KMS-11 (cell line): ENCODE data around the gene TXNRD2.
"Not testable (repeated sequence)": the region's sequence is repeated elsewhere in the genome, so short reads cannot be mapped to it uniquely, and the experiment has no call there.

Experiments
- H2AFZ ChIP-seq: fragments of 200-600 bp; sonication (generic); 2 replicates; pipeline ENCODE4 v1.6.1; 2016; ENCODE audit warnings: antibody characterized with exemption, mixed run types, low read depth
- H3K27ac ChIP-seq: fragments of 200-600 bp; sonication (generic); 2 replicates; pipeline ENCODE4 v1.6.1; 2016; ENCODE audit warnings: mild to moderate bottlenecking, mixed run types
- H3K27me3 ChIP-seq: fragments of 200-600 bp; sonication (generic); 2 replicates; pipeline ENCODE4 v1.6.1; 2017; ENCODE audit warnings: mild to moderate bottlenecking, low read depth, mixed run types, moderate library complexity; ENCODE audit not compliant: insufficient read depth
- H3K36me3 ChIP-seq: fragments of 200-600 bp; sonication (generic); 2 replicates; pipeline ENCODE4 v1.6.1; 2017; ENCODE audit warnings: mild to moderate bottlenecking, mixed run types; ENCODE audit not compliant: insufficient read depth
- H3K4me1 ChIP-seq: fragments of 200-600 bp; sonication (generic); 2 replicates; pipeline ENCODE4 v1.6.1; 2016; ENCODE audit warnings: mild to moderate bottlenecking, low read depth, mixed run types; ENCODE audit not compliant: poor library complexity, severe bottlenecking
- H3K4me2 ChIP-seq: fragments of 200-600 bp; sonication (generic); 2 replicates; pipeline ENCODE4 v1.7.0; 2016; ENCODE audit warnings: mild to moderate bottlenecking, mixed run types
- H3K4me3 ChIP-seq: fragments of 200-600 bp; sonication (generic); IDR thresholded peaks from 2 replicates; pipeline ENCODE4 v1.6.1; 2017; ENCODE audit warnings: low read depth, low read length, mixed read lengths; ENCODE audit not compliant: insufficient read depth
- H3K79me2 ChIP-seq: fragments of 200-600 bp; sonication (generic); 2 replicates; pipeline ENCODE4 v1.6.1; 2016; ENCODE audit warnings: low read depth, mixed run types; ENCODE audit not compliant: insufficient read depth
- H3K9ac ChIP-seq: fragments of 200-600 bp; sonication (generic); 2 replicates; pipeline ENCODE4 v1.6.1; 2016; ENCODE audit warnings: mild to moderate bottlenecking, mixed run types
- H4K20me1 ChIP-seq: fragments of 200-600 bp; sonication (generic); 2 replicates; pipeline ENCODE4 v1.6.1; 2016; ENCODE audit warnings: mild to moderate bottlenecking, mixed run types; ENCODE audit not compliant: insufficient read depth
- CTCF ChIP-seq: fragments of 200-600 bp; sonication (generic); conservative IDR thresholded peaks from 2 replicates; pipeline ENCODE4 v1.6.1; 2017; ENCODE audit warnings: low read depth, mild to moderate bottlenecking, antibody characterized with exemption, low read length, moderate library complexity, mixed read lengths

TXNRD2 gene

DNA sequence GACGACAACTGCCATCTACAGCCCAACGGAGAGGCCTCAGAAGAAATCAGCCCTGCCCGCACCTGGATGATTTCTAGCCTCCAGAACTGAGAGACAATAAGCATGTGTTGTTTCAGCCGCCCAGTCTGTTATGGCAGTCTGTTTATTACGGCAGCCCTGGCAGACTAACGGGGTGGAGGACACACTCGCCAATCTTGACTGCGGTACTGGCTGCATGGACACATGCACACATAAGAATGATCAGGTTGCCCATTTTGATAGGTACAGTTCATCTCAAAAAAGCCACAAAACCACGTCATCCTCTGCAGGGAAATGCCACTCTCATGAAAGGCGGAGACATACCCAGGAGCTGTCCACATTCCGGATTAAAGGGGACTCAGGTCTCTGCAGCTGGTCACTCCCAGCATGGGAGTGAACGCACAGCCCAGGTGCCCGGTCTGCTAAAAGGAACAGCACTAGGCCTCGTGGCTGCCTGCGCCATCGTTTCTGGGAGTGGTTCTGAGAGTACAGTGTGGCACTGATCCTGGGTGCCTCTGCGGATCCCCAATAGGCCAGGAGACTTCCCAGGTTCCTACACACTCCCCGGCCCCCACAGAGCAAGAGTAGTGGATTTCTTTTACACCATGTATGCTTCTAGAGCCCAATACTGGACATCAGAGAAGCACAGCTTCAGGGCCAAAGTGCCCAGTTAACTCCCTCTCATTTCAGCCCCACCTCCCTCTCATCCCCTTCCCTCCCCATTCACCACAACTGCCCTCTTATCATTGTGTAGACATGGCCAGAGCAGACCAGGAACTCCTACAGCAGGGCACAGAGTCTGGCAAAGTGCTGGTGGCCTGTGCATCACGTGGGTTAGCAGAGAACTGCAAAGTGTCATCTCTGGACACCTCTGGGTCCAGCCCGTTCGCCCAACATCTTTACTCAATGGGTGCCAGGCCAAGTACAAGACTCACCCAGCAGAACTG, 11.8 kb downstream of the TXNRD2 start:
- Histone ChIP-seq H2AFZ (no peak overlapping the region), H3K4me1 (no peaks in the 10 kb centered on the region)
- no peak for TF ChIP-seq CTCF

DNA sequence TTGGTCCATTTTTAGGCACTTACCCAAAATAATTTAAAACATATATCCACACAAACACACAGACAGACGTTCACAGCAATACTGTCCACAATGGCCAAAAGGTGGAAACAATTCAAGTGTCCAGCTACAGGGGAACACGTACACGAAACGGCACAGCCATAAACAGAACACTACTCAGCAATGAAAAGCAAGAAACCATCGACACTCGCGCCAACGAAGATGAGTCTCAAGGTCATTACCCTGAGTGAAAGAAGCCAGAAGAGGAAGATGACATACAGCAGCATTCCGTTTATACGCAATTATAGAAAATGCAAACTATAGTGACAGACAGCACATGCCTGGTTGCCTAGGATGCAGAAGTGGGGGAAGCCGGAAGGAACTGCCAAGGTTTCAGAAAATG, 13.4 kb downstream of the TXNRD2 start:
- no peaks in the 10 kb centered on the region for H3K79me2 ChIP-seq
- no peak overlapping the region for H3K4me2 ChIP-seq
- H3K27me3 ChIP-seq: no peaks in the 10 kb centered on the region
- TF ChIP-seq CTCF: no peak
- no peaks in the 10 kb centered on the region for H4K20me1 ChIP-seq
- H3K27ac ChIP-seq: no peak overlapping the region
- H3K4me1 ChIP-seq: no peaks in the 10 kb centered on the region
- no peak overlapping the region for H3K4me3 ChIP-seq
- no peak overlapping the region for H2AFZ ChIP-seq
- no peaks in the 10 kb centered on the region for H3K36me3 ChIP-seq
- no peak overlapping the region for H3K9ac ChIP-seq

More for the DNA sequence above, 11.8 kb downstream of the TXNRD2 start:
- Histone ChIP-seq H3K4me2 (no peak overlapping the region), H3K79me2 (no peaks in the 10 kb centered on the region), H3K27ac (no peak overlapping the region), H3K27me3 (no peaks in the 10 kb centered on the region), H3K36me3 (no peaks in the 10 kb centered on the region), H4K20me1 (no peaks in the 10 kb centered on the region), H3K9ac (no peak overlapping the region), H3K4me3 (no peak overlapping the region)

GRCh38 chr22:19927696-19928095, 13.9 kb downstream of the TXNRD2 start:
- no peak overlapping the region for H2AFZ ChIP-seq
- H3K27ac ChIP-seq: no peak overlapping the region
- H3K4me2 ChIP-seq: no peak overlapping the region
- no peak for TF ChIP-seq CTCF
- H3K36me3 ChIP-seq: no peaks in the 10 kb centered on the region
- no peaks in the 10 kb centered on the region for H4K20me1 ChIP-seq
- H3K27me3 ChIP-seq: no peaks in the 10 kb centered on the region
- no peaks in the 10 kb centered on the region for H3K4me1 ChIP-seq
- H3K9ac ChIP-seq: no peak overlapping the region
- no peaks in the 10 kb centered on the region for H3K79me2 ChIP-seq
- no peak overlapping the region for H3K4me3 ChIP-seq

DNA sequence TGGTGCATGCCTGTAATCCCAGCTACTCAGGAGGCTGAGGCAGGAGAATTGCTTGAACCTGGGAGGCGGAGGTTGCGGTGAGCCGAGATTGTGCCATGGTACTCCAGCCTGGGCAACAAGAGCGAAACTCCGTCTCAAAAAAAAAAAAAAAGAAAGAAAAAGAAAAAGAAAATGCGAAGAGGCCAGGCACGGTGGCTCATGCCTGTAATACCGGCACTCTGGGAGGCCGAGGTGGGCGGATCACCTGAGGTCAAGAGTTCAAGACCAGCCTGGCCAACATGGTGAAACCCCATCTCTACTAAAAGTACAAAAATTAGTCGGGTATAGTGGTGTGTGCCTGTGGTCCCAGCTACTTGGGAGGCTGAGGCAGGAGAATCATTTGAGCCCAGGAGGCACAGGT, 15.6 kb downstream of the TXNRD2 start:
- H3K4me1 ChIP-seq, H4K20me1 ChIP-seq, H3K27me3 ChIP-seq, H3K4me3 ChIP-seq, H3K79me2 ChIP-seq, H3K9ac ChIP-seq, H3K36me3 ChIP-seq, H2AFZ ChIP-seq, H3K4me2 ChIP-seq, H3K27ac ChIP-seq: not testable (repeated sequence)

GRCh38 chr22:19923914-19924513, 17.6 kb downstream of the TXNRD2 start:
- no peaks in the 10 kb centered on the region for H4K20me1 ChIP-seq
- no peaks in the 10 kb centered on the region for H3K79me2 ChIP-seq
- H3K36me3 ChIP-seq: no peaks in the 10 kb centered on the region
- no peak overlapping the region for H3K4me3 ChIP-seq
- no peak for TF ChIP-seq CTCF
- H3K9ac ChIP-seq: no peak overlapping the region
- no peak overlapping the region for H2AFZ ChIP-seq
- no peak overlapping the region for H3K27ac ChIP-seq
- H3K4me1 ChIP-seq: no peaks in the 10 kb centered on the region
- H3K4me2 ChIP-seq: no peak overlapping the region
- H3K27me3 ChIP-seq: no peaks in the 10 kb centered on the region
